ENCODE data around the gene NPTN.

DNA sequence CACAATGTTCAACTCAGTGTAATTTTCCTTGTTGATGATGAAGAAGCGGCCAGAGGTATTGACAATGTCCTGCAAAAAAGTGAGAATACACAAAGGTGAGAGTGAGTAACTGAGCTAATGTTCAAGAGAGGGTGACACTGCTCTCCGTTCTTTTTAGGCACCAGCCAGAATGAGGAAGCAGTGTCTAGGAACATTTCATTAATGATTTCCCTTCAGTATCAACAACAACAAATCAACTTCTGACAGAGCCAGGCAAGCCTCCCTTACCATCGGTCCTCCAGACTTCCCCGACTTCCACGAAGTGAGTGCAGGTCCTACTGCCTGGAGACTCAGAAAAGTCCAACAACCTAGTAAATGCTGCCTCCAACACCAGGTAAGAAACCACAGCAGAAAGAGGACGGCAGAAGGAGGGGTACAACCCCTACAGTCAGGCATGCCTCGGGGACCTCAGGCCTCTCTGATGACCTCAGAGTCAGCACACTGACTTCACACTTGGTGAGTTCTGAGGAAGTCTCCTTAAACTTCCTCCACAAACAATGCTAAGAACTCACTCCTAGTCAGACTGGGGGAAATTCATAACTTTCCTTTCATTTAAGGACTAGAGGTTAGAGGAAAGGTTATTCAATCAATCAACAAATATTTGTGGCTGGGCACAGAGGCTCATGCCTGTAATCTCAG, 62.7 kb downstream of the NPTN start:
- TF ChIP-seq, protein P1, sequence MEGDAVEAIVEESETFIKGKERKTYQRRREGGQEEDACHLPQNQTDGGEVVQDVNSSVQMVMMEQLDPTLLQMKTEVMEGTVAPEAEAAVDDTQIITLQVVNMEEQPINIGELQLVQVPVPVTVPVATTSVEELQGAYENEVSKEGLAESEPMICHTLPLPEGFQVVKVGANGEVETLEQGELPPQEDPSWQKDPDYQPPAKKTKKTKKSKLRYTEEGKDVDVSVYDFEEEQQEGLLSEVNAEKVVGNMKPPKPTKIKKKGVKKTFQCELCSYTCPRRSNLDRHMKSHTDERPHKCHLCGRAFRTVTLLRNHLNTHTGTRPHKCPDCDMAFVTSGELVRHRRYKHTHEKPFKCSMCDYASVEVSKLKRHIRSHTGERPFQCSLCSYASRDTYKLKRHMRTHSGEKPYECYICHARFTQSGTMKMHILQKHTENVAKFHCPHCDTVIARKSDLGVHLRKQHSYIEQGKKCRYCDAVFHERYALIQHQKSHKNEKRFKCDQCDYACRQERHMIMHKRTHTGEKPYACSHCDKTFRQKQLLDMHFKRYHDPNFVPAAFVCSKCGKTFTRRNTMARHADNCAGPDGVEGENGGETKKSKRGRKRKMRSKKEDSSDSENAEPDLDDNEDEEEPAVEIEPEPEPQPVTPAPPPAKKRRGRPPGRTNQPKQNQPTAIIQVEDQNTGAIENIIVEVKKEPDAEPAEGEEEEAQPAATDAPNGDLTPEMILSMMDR (IDR thresholded peaks at IDR 0.05) = no peak
- TF ChIP-seq POLR2AphosphoS5 (IDR thresholded peaks at IDR 0.05) = no peak
- TF ChIP-seq POLR2A (IDR thresholded peaks at IDR 0.05) = no peak

All from breast epithelium (tissue), 3 donors.